Brain microvascular endothelial cell (primary cell): ENCODE measurements around the gene SNX19.
A peak's percentile ranks its signal among the peaks of the same experiment; 100 is the strongest.

Source experiments
- DNase-seq: peaks from one replicate; pipeline ENCODE4 v3.0.0-alpha.2; 2020
- H3K27ac ChIP-seq: fragments of 250-450 bp; sonication (Bioruptor Pico); 2 replicates; pipeline ENCODE4 v1.5.1; 2020; ENCODE audit warnings: mild to moderate bottlenecking, moderate library complexity
- H3K27me3 ChIP-seq: fragments of 250-450 bp; sonication (Bioruptor Pico); replicated peaks from 2 replicates; pipeline ENCODE4 v1.5.1; 2020; ENCODE audit warnings: mild to moderate bottlenecking
- H3K36me3 ChIP-seq: fragments of 250-450 bp; sonication (Bioruptor Pico); replicated peaks from 2 replicates; pipeline ENCODE4 v1.5.1; 2020; ENCODE audit warnings: mild to moderate bottlenecking
- H3K4me3 ChIP-seq: 2 replicates; pipeline ENCODE4 v1.5.1; 2011; ENCODE audit warnings: low read depth, mild to moderate bottlenecking, control low read depth, low read length, moderate library complexity
- in situ Hi-C: cut with HindIII; loops from 2 replicates; pipeline ENCODE4 v1.10.0; 2017; ENCODE audit warnings: low sequenced_read_pairs, low pct_ligation_motif_present
- TF ChIP-seq, protein P1 (sequence below): IDR thresholded peaks from 2 replicates; pipeline ENCODE4 v1.5.1; 2011; ENCODE audit warnings: low read depth, mild to moderate bottlenecking, moderate library complexity, low read length, control low read depth, inconsistent platforms; ENCODE audit errors: missing control alignments

SNX19 gene

DNA sequence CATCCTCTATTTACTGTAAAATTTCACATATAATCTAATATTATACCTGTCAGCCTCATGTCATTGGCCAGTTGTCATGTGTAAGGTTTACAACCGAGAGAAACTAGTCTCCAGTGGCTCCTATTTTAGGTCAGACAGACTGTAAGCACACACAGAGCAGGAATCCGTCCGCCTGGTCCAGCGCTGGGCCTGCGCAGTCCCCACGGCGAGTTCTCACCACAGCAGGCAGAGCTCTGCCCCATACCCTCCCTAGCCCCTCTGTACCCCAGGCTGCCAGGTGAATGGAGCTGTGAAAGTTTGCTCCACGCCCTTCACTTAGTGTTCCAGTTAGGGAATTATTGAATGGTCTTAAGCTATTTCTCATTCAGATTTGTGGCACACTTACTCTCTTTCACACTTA is 63.7 kb downstream of the SNX19 start:
- H3K27me3 ChIP-seq: no peaks in the 10 kb centered on the region
- in situ Hi-C loops: no loop called here
- no peak overlapping the region for H3K27ac ChIP-seq
- no peak overlapping the region for H3K4me3 ChIP-seq
- TF ChIP-seq, protein P1, sequence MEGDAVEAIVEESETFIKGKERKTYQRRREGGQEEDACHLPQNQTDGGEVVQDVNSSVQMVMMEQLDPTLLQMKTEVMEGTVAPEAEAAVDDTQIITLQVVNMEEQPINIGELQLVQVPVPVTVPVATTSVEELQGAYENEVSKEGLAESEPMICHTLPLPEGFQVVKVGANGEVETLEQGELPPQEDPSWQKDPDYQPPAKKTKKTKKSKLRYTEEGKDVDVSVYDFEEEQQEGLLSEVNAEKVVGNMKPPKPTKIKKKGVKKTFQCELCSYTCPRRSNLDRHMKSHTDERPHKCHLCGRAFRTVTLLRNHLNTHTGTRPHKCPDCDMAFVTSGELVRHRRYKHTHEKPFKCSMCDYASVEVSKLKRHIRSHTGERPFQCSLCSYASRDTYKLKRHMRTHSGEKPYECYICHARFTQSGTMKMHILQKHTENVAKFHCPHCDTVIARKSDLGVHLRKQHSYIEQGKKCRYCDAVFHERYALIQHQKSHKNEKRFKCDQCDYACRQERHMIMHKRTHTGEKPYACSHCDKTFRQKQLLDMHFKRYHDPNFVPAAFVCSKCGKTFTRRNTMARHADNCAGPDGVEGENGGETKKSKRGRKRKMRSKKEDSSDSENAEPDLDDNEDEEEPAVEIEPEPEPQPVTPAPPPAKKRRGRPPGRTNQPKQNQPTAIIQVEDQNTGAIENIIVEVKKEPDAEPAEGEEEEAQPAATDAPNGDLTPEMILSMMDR: no peak
- DNase-seq: no peak
- H3K36me3 ChIP-seq: no peaks in the 10 kb centered on the region

DNA sequence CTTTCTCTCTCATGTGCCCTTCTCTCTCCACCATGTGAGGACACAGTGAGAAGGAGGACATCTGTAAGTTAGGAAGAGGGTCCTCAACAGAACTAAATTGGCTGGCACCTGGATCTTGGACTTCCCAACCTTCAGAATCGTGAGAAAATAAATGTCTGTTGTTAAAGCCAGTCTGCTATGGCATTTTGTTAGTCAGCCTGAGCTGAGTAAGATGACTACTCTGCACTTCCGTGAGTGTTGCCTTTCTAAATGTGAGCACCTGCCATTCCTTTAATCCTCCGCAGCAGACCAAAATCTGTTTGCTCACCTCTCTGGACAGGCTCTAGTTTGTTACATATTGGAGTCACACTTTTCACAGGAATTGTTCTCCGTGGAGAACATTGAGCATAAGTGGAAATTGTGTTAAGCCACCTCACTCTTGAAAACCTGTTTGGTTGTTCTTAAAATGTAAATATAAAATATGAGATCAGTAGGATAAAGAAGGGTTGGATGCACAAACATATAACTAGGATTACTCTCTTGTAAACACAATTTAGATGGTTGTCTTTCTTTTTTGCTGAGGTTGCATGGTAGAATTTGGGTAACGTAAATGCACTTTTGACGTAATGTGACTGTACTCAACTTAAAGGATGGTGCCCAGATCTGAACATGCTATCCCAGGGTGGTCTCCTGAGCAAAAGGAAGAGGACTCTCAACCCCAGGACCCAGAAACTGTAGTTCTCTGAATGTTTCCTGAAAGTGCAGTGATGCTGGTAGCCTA is 65.9 kb downstream of the SNX19 start:
- TF ChIP-seq, protein P1: no peak

DNA sequence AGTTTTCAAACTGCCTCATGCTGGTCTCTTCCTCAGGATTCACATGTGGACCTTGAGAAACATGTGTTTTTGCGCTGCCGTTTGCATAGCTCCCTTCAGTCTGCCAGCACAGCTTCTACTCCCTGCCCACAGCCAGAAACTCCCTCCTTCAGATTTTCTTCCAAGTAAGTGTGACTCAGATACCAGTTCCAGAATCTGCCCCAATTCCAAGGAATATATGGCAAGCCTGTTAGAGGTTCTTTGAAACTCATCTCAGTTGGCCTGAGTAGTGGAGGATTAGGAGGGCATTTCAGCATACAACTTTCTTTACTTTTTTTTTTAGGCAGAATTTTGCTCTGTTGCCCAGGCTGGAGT is 67.1 kb downstream of the SNX19 start:
- no peak for DNase-seq
- H3K27ac ChIP-seq: no peak overlapping the region
- H3K27me3 ChIP-seq: no peaks in the 10 kb centered on the region
- TF ChIP-seq, protein P1: no peak
- H3K36me3 ChIP-seq: no peaks in the 10 kb centered on the region
- H3K4me3 ChIP-seq: no peak overlapping the region
- in situ Hi-C loops: no loop called here

More for the DNA sequence above, 65.9 kb downstream of the SNX19 start:
- H3K4me3 ChIP-seq: no peak overlapping the region
- H3K27ac ChIP-seq: no peak overlapping the region
- no peaks in the 10 kb centered on the region for H3K36me3 ChIP-seq
- no peak for DNase-seq
- in situ Hi-C loops: no loop called here
- H3K27me3 ChIP-seq: no peaks in the 10 kb centered on the region

DNA sequence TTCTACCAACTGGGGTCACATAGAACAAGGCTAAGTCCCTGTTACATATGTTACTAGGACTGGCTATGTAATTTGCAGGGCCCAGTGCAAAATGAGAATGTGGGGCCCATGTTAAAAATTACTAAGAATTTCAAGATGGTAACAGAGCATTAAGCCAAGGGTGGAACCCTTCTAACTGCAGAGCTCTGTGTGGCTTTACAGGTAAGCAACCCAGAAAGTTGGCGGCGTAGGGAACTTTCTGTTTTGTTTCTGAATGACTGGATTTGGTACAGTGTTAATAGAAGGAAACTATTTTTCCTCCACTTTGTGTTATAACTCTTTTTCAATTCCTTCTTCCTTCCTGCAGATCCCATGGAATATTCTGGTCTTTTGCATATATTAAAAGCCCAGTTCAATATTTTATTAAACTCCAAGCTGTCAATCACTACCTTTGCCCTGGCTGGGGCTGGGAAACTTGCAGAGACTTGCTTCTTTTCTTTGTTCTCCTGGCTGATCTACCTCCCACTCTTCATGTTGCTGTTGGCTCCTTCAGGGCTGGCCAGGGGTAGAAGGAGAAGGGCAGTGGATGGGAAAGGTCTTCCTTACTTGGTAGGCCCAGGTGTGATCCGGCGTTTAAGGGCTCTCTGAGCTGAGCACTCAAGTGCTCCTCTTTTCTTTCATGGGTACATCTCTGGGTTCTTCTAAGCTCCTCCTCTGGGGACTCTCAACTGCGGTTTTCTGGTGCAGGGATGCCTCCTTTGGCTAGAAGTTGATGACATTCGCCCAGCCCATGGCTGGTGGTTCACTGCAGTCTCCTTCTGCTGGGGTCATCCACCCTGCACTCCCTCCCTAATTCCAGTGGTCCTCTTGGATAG is 67.7 kb downstream of the SNX19 start:
- H3K27ac ChIP-seq: no peak overlapping the region
- TF ChIP-seq, protein P1: no peak

DNA sequence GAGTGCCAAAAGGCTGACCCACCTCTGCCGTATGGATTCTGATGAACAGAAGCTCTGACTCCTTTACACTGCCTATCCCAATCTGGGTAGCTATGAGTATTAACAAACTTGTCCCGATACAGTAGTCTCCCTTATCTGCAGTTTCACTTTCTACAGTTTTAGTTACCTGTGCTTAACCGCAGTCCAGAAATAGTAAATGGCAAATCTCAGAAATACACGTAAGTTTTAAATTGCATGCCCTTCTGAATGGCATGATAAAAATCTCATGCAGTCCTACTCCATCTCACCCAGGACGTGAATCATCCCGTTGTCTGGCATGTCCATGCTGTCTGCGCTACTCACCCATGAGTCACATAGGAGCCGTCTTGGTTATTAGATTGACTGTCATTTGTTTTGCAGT is 68.8 kb downstream of the SNX19 start:
- peak; percentile 94 for DNase-seq
- Histone ChIP-seq H3K27me3 (no peaks in the 10 kb centered on the region), H3K4me3 (no peak overlapping the region), H3K36me3 (no peaks in the 10 kb centered on the region), H3K27ac (peak overlapping the region; percentile 72)
- in situ Hi-C loops: no loop called here
- TF ChIP-seq, protein P1: no peak

More for the DNA sequence above, 67.7 kb downstream of the SNX19 start:
- in situ Hi-C loops: no loop called here
- Histone ChIP-seq H3K4me3 (no peak overlapping the region), H3K36me3 (no peaks in the 10 kb centered on the region), H3K27me3 (no peaks in the 10 kb centered on the region)
- DNase-seq: no peak
